Sciatic nerve (tissue), 2 donors: Measurements from ENCODE around the gene SUGCT. TPM values are rescaled to one million over a fixed set of nuclear protein-coding genes. Genes with fewer than 3 reads are reported as not detected.

ENCODE experiments used
- ATAC-seq: fragments of 200-7000 bp; cut with Tn5 transposase; one replicate; pipeline ENCODE4 v1.9.1; 2020; ENCODE audit warnings: mild to moderate bottlenecking, moderate library complexity
- DNase-seq: peaks from one replicate; pipeline ENCODE4 v3.0.0-alpha.2; 2020; ENCODE audit warnings: low spot score
- intact Hi-C: fragments of 100-400 bp; cut with DNase I; formaldehyde crosslinking; loops from one replicate; pipeline ENCODE4 v1.14.2; 2022
- total RNA-seq: library from RNA; stranded (reverse); fragmentation: NEBNext Ultra II Directional; extraction: Animal tissue kit (Norgen Biotek cat#: 25700); gene quantifications from one replicate; pipeline ENCODE4 v1.2.1, GENCODE V29; 2021
- donor health status: DM: no; HTN: no; CAD: no.
- donor health status: DM: no; HTN: no; CAD: no.

The SUGCT gene
- total RNA-seq, 1 donor from 2014 or later = 7.2 TPM

- DNase-seq (no peak), ATAC-seq (no peak)
- intact Hi-C loops = no loop called here
Measured at GRCh38 chr7:40799493-40800403, 664.9 kb downstream of the SUGCT start.

GRCh38 chr7:40800771-40801170 lies 666.0 kb downstream of the SUGCT start:
- intact Hi-C loops = no loop called here
- no peak for DNase-seq
- no peak for ATAC-seq

GRCh38 chr7:40802497-40802896 lies 667.7 kb downstream of the SUGCT start:
- no peak for ATAC-seq
- intact Hi-C loops = no loop called here
- DNase-seq = no peak

GRCh38 chr7:40804477-40805215 lies 669.8 kb downstream of the SUGCT start:
- ATAC-seq (no peak), DNase-seq (no peak)
- intact Hi-C loops = no loop called here

GRCh38 chr7:40805361-40805760 lies 670.6 kb downstream of the SUGCT start:
- intact Hi-C loops = no loop called here
- ATAC-seq = no peak
- DNase-seq = no peak

- ATAC-seq (no peak), DNase-seq (no peak)
- intact Hi-C loops = no loop called here
Measured at GRCh38 chr7:40808378-40808942, 673.7 kb downstream of the SUGCT start.

- ATAC-seq (no peak), DNase-seq (no peak)
- intact Hi-C loops = no loop called here
Measured at GRCh38 chr7:40810274-40810673, 675.5 kb downstream of the SUGCT start.

GRCh38 chr7:40811666-40812065 lies 676.9 kb downstream of the SUGCT start:
- DNase-seq (no peak), ATAC-seq (no peak)
- intact Hi-C loops = no loop called here

- DNase-seq (no peak), ATAC-seq (no peak)
- intact Hi-C loops = no loop called here
Measured at GRCh38 chr7:40815022-40815421, 680.2 kb downstream of the SUGCT start.

- no peak for ATAC-seq
- intact Hi-C loops = no loop called here
- DNase-seq = no peak
Measured at GRCh38 chr7:40815512-40815911, 680.7 kb downstream of the SUGCT start.

- intact Hi-C loops = no loop called here
- DNase-seq (no peak), ATAC-seq (no peak)
Measured at GRCh38 chr7:40822861-40823260, 688.1 kb downstream of the SUGCT start.

- DNase-seq (no peak), ATAC-seq (no peak)
- intact Hi-C loops = no loop called here
Measured at GRCh38 chr7:40824461-40824860, 689.7 kb downstream of the SUGCT start.

GRCh38 chr7:40826411-40827221 lies 691.8 kb downstream of the SUGCT start:
- intact Hi-C loops = no loop called here
- peak; percentile 38 for ATAC-seq
- DNase-seq = no peak

- DNase-seq (peak; percentile 72), ATAC-seq (peak; percentile 83)
- intact Hi-C loops = no loop called here
Measured at GRCh38 chr7:40827222-40828085, 692.6 kb downstream of the SUGCT start.

- DNase-seq (no peak), ATAC-seq (no peak)
- intact Hi-C loops = no loop called here
Measured at GRCh38 chr7:40828686-40829600, 694.1 kb downstream of the SUGCT start.

- DNase-seq = no peak
- no peak for ATAC-seq
- intact Hi-C loops = no loop called here
Measured at GRCh38 chr7:40833191-40833887, 698.5 kb downstream of the SUGCT start.

- no peak for ATAC-seq
- intact Hi-C loops = no loop called here
- DNase-seq = no peak
Measured at GRCh38 chr7:40833888-40834234, 699.1 kb downstream of the SUGCT start.
